Mesendoderm (in vitro differentiated cells): ENCODE data around the gene ARVCF.

Experiments used
- DNase-seq: peaks from one replicate; pipeline ENCODE4 v3.0.0; 2013
- H2AK5ac ChIP-seq: 2 replicates; pipeline ENCODE4 v1.6.1; 2013; ENCODE audit warnings: low read length, inconsistent platforms
- H2BK120ac ChIP-seq: 2 replicates; pipeline ENCODE4 v1.6.1; 2013; ENCODE audit warnings: low read depth, mild to moderate bottlenecking, low read length, moderate library complexity, mixed read lengths
- H2BK15ac ChIP-seq: replicated peaks from 2 replicates; pipeline ENCODE4 v1.6.1; 2013; ENCODE audit warnings: low read depth, mild to moderate bottlenecking, moderate library complexity
- H2BK5ac ChIP-seq: 2 replicates; pipeline ENCODE4 v1.6.1; 2013; ENCODE audit warnings: low read length, inconsistent platforms
- H3K18ac ChIP-seq: 2 replicates; pipeline ENCODE4 v1.6.1; 2013; ENCODE audit warnings: mild to moderate bottlenecking, low read length, mixed read lengths
- H3K23ac ChIP-seq: one replicate; pipeline ENCODE4 v1.6.1; 2013; ENCODE audit warnings: low read length
- H3K27ac ChIP-seq: 2 replicates; pipeline ENCODE4 v1.5.1; 2013; ENCODE audit warnings: low read depth, mild to moderate bottlenecking, inconsistent platforms, low read length, moderate library complexity
- H3K27me3 ChIP-seq: 2 replicates; pipeline ENCODE4 v1.6.1; 2013; ENCODE audit warnings: low read length, control low read depth, mild to moderate bottlenecking, inconsistent platforms; ENCODE audit not compliant: insufficient read depth, poor library complexity
- H3K36me3 ChIP-seq: 2 replicates; pipeline ENCODE4 v1.6.1; 2013; ENCODE audit warnings: low read length, inconsistent platforms; ENCODE audit not compliant: control insufficient read depth, insufficient read depth
- H3K4ac ChIP-seq: one replicate; pipeline ENCODE4 v1.6.1; 2013; ENCODE audit warnings: low read depth, mild to moderate bottlenecking, low read length, moderate library complexity
- H3K4me1 ChIP-seq: 2 replicates; pipeline ENCODE4 v1.6.1; 2013; ENCODE audit warnings: low read depth, low read length, inconsistent platforms; ENCODE audit not compliant: control insufficient read depth
- H3K4me2 ChIP-seq: 2 replicates; pipeline ENCODE4 v1.6.1; 2013; ENCODE audit warnings: low read length
- H3K4me3 ChIP-seq: 2 replicates; pipeline ENCODE4 v1.5.1; 2013; ENCODE audit warnings: mild to moderate bottlenecking, low read length
- H3K56ac ChIP-seq: one replicate; pipeline ENCODE4 v1.6.1; 2013; ENCODE audit warnings: low read length
- H3K79me1 ChIP-seq: 2 replicates; pipeline ENCODE4 v1.6.1; 2013; ENCODE audit warnings: low read length, inconsistent platforms
- H3K79me2 ChIP-seq: 2 replicates; pipeline ENCODE4 v1.6.1; 2013; ENCODE audit warnings: mild to moderate bottlenecking, low read length; ENCODE audit not compliant: control insufficient read depth, insufficient read depth
- H3K9ac ChIP-seq: 2 replicates; pipeline ENCODE4 v1.6.1; 2013; ENCODE audit warnings: low read length, inconsistent platforms
- H4K5ac ChIP-seq: one replicate; pipeline ENCODE4 v1.6.1; 2013; ENCODE audit warnings: low read length
- H4K8ac ChIP-seq: one replicate; pipeline ENCODE4 v1.6.1; 2013; ENCODE audit warnings: low read depth, mild to moderate bottlenecking, control low read depth, low read length, moderate library complexity
- whole genome bisulfite sequencing: extraction: QIAGEN DNeasy Blood & Tissue Kit; methylation state at CpG from one replicate; pipeline ENCODE4 v1.1.7; 2013; ENCODE audit warnings: low lambda C conversion rate, missing lambda C conversion rate; ENCODE audit not compliant: insufficient coverage; ENCODE audit errors: extremely low coverage; 5-methylcytosine and 5-hydroxymethylcytosine counted together

The ARVCF gene

GRCh38 chr22:19957445-19957844 lies 59.2 kb downstream of the ARVCF start:
- Histone ChIP-seq H3K27me3 (no peaks in the 10 kb centered on the region), H3K9ac (no peak overlapping the region), H4K5ac (no peak overlapping the region), H3K56ac (no peak overlapping the region), H3K23ac (no peak overlapping the region), H3K79me1 (no peaks in the 10 kb centered on the region), H3K4ac (no peak overlapping the region), H2BK15ac (no peak overlapping the region), H3K79me2 (no peaks in the 10 kb centered on the region), H3K4me2 (no peak overlapping the region), H3K18ac (no peak overlapping the region), H4K8ac (no peak overlapping the region), H3K4me1 (peaks cover 4% of the 10 kb centered on the region), H3K4me3 (no peak overlapping the region), H2AK5ac (no peak overlapping the region), H2BK120ac (no peak overlapping the region), H2BK5ac (no peak overlapping the region), H3K36me3 (no peaks in the 10 kb centered on the region), H3K27ac (no peak overlapping the region)
- WGBS, result no CpG with 5 or more reads among the region's 9 CpGs
- DNase-seq, result peak; percentile 48

- no peak overlapping the region for H3K56ac ChIP-seq
- no peaks in the 10 kb centered on the region for H3K79me2 ChIP-seq
- no peak overlapping the region for H3K9ac ChIP-seq
- H3K79me1 ChIP-seq, result no peaks in the 10 kb centered on the region
- no peak overlapping the region for H2BK120ac ChIP-seq
- no peak overlapping the region for H3K23ac ChIP-seq
- no peak overlapping the region for H3K4me3 ChIP-seq
- WGBS, result no CpG with 5 or more reads among the region's 19 CpGs
- no peaks in the 10 kb centered on the region for H3K36me3 ChIP-seq
- H3K4me2 ChIP-seq, result no peak overlapping the region
- H2BK15ac ChIP-seq, result no peak overlapping the region
- no peak overlapping the region for H2BK5ac ChIP-seq
- H3K18ac ChIP-seq, result no peak overlapping the region
- no peak overlapping the region for H4K8ac ChIP-seq
- H3K27me3 ChIP-seq, result no peaks in the 10 kb centered on the region
- no peak overlapping the region for H2AK5ac ChIP-seq
- no peak overlapping the region for H3K27ac ChIP-seq
- no peak overlapping the region for H3K4ac ChIP-seq
- H3K4me1 ChIP-seq, result peaks cover 4% of the 10 kb centered on the region
- no peak for DNase-seq
- H4K5ac ChIP-seq, result no peak overlapping the region
Observed at GRCh38 chr22:19955241-19956128, 61.1 kb downstream of the ARVCF start.

DNA sequence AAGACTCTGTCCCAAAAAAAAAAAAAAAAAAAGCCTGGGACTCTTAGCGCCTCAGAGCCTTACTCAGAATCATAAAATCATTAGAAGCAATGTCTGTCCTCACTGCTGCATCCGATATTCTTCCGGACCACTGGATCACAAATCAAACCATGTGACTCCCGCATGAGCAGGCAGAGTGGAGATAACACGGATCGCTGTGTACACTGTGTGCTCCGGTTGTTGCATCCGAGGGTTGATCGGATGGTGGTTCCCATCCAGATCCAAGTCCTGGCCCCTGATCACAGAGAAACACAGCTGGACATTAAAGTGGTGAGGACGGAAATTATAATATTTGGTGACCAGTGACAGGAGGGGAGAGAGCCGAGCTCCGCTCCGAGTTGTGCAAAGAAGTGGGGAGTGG lies 65.3 kb downstream of the ARVCF start:
- Histone ChIP-seq H3K79me2 (no peaks in the 10 kb centered on the region), H2AK5ac (no peak overlapping the region), H2BK5ac (no peak overlapping the region), H3K4me1 (no peaks in the 10 kb centered on the region), H3K9ac (no peak overlapping the region), H2BK15ac (no peak overlapping the region), H2BK120ac (no peak overlapping the region), H3K79me1 (no peaks in the 10 kb centered on the region), H3K4me3 (no peak overlapping the region), H3K4me2 (no peak overlapping the region), H4K5ac (no peak overlapping the region), H4K8ac (no peak overlapping the region), H3K27ac (no peak overlapping the region), H3K4ac (no peak overlapping the region), H3K36me3 (no peaks in the 10 kb centered on the region), H3K27me3 (no peaks in the 10 kb centered on the region), H3K18ac (no peak overlapping the region), H3K56ac (no peak overlapping the region), H3K23ac (no peak overlapping the region)
- WGBS, result no CpG with 5 or more reads among the region's 13 CpGs
- DNase-seq, result no peak

DNA sequence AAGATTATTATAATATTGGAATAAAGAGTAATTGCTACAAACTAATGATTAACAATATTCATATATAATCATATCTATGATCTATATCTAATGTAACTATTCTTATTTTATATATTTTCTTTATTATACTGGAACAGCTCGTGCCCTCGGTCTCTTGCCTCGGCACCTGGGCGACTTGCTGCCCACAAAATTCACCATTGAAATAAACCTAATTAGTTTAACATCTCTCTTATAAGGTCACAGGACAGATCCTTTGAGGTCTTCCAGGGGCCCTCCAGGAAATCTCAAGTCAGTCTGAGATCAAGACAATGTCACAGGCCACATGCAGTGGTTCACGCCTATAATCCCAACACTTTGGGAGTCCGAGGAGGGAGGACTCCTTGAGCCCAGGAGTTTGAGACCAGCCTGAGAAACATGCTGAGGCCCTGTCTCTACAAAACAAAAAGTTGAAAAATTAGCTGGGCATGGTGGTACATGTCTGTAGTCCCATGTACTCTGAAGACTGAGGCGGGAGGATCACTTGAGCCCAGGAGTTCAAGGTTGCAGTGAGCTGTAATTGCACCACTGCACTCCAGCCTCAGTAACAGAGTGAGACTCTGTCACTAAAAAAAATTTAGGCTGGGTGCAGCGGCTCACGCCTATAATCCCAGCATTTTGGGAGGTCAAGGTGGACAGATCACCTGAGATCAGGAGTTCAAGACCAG lies 68.4 kb downstream of the ARVCF start:
- no CpG with 5 or more reads among the region's 9 CpGs for WGBS
- H2BK120ac ChIP-seq, result no peak overlapping the region
- H3K56ac ChIP-seq, result no peak overlapping the region
- H3K23ac ChIP-seq, result no peak overlapping the region
- no peaks in the 10 kb centered on the region for H3K4me1 ChIP-seq
- H3K79me1 ChIP-seq, result no peaks in the 10 kb centered on the region
- H3K4ac ChIP-seq, result no peak overlapping the region
- H2AK5ac ChIP-seq, result no peak overlapping the region
- H4K5ac ChIP-seq, result no peak overlapping the region
- H3K9ac ChIP-seq, result no peak overlapping the region
- no peak overlapping the region for H2BK5ac ChIP-seq
- no peak overlapping the region for H3K4me2 ChIP-seq
- no peak overlapping the region for H3K18ac ChIP-seq
- H3K27me3 ChIP-seq, result no peaks in the 10 kb centered on the region
- no peak for DNase-seq
- H3K27ac ChIP-seq, result no peak overlapping the region
- no peaks in the 10 kb centered on the region for H3K79me2 ChIP-seq
- H2BK15ac ChIP-seq, result no peak overlapping the region
- no peak overlapping the region for H3K4me3 ChIP-seq
- no peaks in the 10 kb centered on the region for H3K36me3 ChIP-seq
- H4K8ac ChIP-seq, result no peak overlapping the region

DNA sequence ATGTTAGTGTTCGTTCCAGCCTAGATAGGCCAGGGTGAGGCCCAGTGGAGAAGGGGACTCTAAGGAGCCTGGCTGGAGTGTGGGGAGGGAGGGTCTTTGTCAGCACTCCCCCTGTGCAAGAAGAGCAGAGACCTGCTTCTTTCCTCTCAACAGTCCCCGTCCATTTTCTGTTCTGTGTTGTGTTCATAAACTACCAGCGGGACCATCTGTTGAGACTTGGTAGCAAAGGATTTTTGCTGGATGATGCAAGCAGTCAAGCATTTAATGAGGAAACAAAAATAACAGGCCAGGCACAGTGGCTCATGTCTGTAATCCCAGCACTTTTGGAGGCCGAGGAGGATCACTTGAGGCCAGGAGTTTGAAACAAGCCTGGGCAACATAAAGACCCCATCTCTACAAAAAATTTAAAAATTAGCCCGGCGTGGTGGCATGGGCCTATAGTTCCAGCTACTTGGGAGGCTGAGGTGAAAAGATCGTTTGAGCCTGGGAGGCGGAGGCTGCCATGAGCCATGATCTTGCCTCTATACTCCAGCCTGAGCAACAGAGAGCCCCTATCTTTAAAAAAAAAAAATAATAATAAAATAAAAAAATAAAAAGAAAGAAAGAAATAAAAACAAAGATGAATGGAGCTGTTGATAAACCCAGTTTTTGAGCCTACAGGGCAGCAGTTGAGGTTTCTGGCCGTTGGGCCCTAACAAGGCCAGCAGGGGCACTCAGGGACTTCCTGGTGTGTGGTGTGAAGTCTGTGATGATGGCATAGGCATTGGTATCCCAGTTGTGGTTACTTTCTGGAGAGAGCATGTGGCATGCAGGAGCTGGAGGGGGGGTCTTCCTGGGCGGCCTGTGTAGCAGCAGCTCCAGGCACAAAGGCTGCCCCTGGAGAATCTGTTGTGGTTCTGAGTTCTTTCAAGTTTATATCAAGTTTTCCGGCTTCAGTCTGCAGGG lies 73.3 kb downstream of the ARVCF start:
- H2BK5ac ChIP-seq, result no peak overlapping the region
- H2BK120ac ChIP-seq, result peak overlapping the region; percentile 30
- peaks cover 2% of the 10 kb centered on the region for H3K4me1 ChIP-seq
- H3K79me2 ChIP-seq, result no peaks in the 10 kb centered on the region
- H3K23ac ChIP-seq, result no peak overlapping the region
- H3K79me1 ChIP-seq, result no peaks in the 10 kb centered on the region
- no peak overlapping the region for H3K4me2 ChIP-seq
- H3K27ac ChIP-seq, result peak overlapping the region; percentile 69
- H2AK5ac ChIP-seq, result no peak overlapping the region
- H3K9ac ChIP-seq, result peak overlapping the region; percentile 46
- no CpG with 5 or more reads among the region's 11 CpGs for WGBS
- H3K4ac ChIP-seq, result peak overlapping the region; percentile 64
- H3K56ac ChIP-seq, result peak overlapping the region; percentile 73
- peak overlapping the region; percentile 45 for H3K18ac ChIP-seq
- peak overlapping the region; percentile 84 for H4K5ac ChIP-seq
- DNase-seq, result peak; percentile 85
- H2BK15ac ChIP-seq, result no peak overlapping the region
- no peak overlapping the region for H3K4me3 ChIP-seq
- no peak overlapping the region for H4K8ac ChIP-seq
- no peaks in the 10 kb centered on the region for H3K36me3 ChIP-seq
- H3K27me3 ChIP-seq, result no peaks in the 10 kb centered on the region
